Measurements from ENCODE around the gene TNFRSF21. TPM values are rescaled to one million over a fixed set of nuclear protein-coding genes. Genes with fewer than 3 reads are reported as not detected.
A peak's percentile ranks its signal among the peaks of the same experiment; 100 is the strongest.

Gene TNFRSF21
- polyA plus RNA-seq (2013, experiment 1 of 2) = 30.3 TPM
- polyA plus RNA-seq (2013, experiment 2 of 2) = 34.0 TPM

GRCh38 chr6:47309291-47310130, at the start of gene TNFRSF21:
TNFRSF21 (minus strand) TSS chr6:47309905; CDS start chr6:47309511, 394 bp downstream.
- Histone ChIP-seq H3K4me1 (ENCODE audit: insufficient read depth, low read length) (peaks cover 31% of the 10 kb centered on the region), H3K27me3 (ENCODE audit: insufficient read depth, low read length) (no peaks in the 10 kb centered on the region), H3K4me3 (ENCODE audit: low read length) (peak within 1 kb of the TSS; percentile 79), H3K9ac (ENCODE audit: low read depth, low read length) (peak within 1 kb of the TSS; percentile 92), H3K36me3 (ENCODE audit: insufficient read depth, low read length) (peaks cover 10% of the 10 kb centered on the region; the same call in 1 of the 2 replicates), H3K9me3 (ENCODE audit: insufficient read depth, low read depth, low read length) (no peaks in the 10 kb centered on the region), H3K27ac (ENCODE audit: low read depth, low read length) (peak within 1 kb of the TSS; percentile 82)
- WGBS = under 1% methylated on average over 86 of the region's 86 CpGs

GRCh38 chr6:47358440-47359225, 48.9 kb upstream of the TNFRSF21 start:
- WGBS = 45% methylated on average over 6 of the region's 6 CpGs
- Histone ChIP-seq H3K27ac (ENCODE audit: low read depth, low read length) (peak overlapping the region; percentile 59; the same call in 1 of the 2 replicates), H3K4me3 (ENCODE audit: low read length) (no peak overlapping the region), H3K36me3 (ENCODE audit: insufficient read depth, low read length) (no peaks in the 10 kb centered on the region), H3K9me3 (ENCODE audit: insufficient read depth, low read depth, low read length) (no peaks in the 10 kb centered on the region), H3K27me3 (ENCODE audit: insufficient read depth, low read length) (no peaks in the 10 kb centered on the region), H3K9ac (ENCODE audit: low read depth, low read length) (no peak overlapping the region), H3K4me1 (ENCODE audit: insufficient read depth, low read length) (peaks cover 19% of the 10 kb centered on the region)

- no peaks in the 10 kb centered on the region for H3K36me3 ChIP-seq (ENCODE audit: insufficient read depth, low read length)
- no peaks in the 10 kb centered on the region for H3K9me3 ChIP-seq (ENCODE audit: insufficient read depth, low read depth, low read length)
- no peaks in the 10 kb centered on the region for H3K27me3 ChIP-seq (ENCODE audit: insufficient read depth, low read length)
- no peak overlapping the region for H3K27ac ChIP-seq (ENCODE audit: low read depth, low read length)
- H3K4me3 ChIP-seq (ENCODE audit: low read length) = no peak overlapping the region
- WGBS = 93% methylated on average over 2 of the region's 2 CpGs
- peaks cover 17% of the 10 kb centered on the region for H3K4me1 ChIP-seq (ENCODE audit: insufficient read depth, low read length)
- no peak overlapping the region for H3K9ac ChIP-seq (ENCODE audit: low read depth, low read length)
Measured at GRCh38 chr6:47357827-47358226, 48.1 kb upstream of the TNFRSF21 start.

- Histone ChIP-seq H3K4me3 (ENCODE audit: low read length) (no peak overlapping the region), H3K27ac (ENCODE audit: low read depth, low read length) (no peak overlapping the region), H3K36me3 (ENCODE audit: insufficient read depth, low read length) (no peaks in the 10 kb centered on the region), H3K9ac (ENCODE audit: low read depth, low read length) (no peak overlapping the region), H3K4me1 (ENCODE audit: insufficient read depth, low read length) (peaks cover 17% of the 10 kb centered on the region), H3K9me3 (ENCODE audit: insufficient read depth, low read depth, low read length) (no peaks in the 10 kb centered on the region), H3K27me3 (ENCODE audit: insufficient read depth, low read length) (no peaks in the 10 kb centered on the region)
Measured at GRCh38 chr6:47355496-47355895, 45.8 kb upstream of the TNFRSF21 start.

- Histone ChIP-seq H3K4me1 (ENCODE audit: insufficient read depth, low read length) (peaks cover 10% of the 10 kb centered on the region), H3K36me3 (ENCODE audit: insufficient read depth, low read length) (no peaks in the 10 kb centered on the region), H3K9ac (ENCODE audit: low read depth, low read length) (no peak overlapping the region), H3K27ac (ENCODE audit: low read depth, low read length) (no peak overlapping the region), H3K4me3 (ENCODE audit: low read length) (no peak overlapping the region), H3K9me3 (ENCODE audit: insufficient read depth, low read depth, low read length) (no peaks in the 10 kb centered on the region), H3K27me3 (ENCODE audit: insufficient read depth, low read length) (no peaks in the 10 kb centered on the region)
- no CpG with 5 or more reads among the region's 1 CpG for WGBS
Measured at GRCh38 chr6:47353871-47354270, 44.2 kb upstream of the TNFRSF21 start.

GRCh38 chr6:47352966-47353365, 43.3 kb upstream of the TNFRSF21 start:
- no peak overlapping the region for H3K4me3 ChIP-seq (ENCODE audit: low read length)
- WGBS = 96% methylated on average over 2 of the region's 2 CpGs
- H3K27me3 ChIP-seq (ENCODE audit: insufficient read depth, low read length) = no peaks in the 10 kb centered on the region
- H3K4me1 ChIP-seq (ENCODE audit: insufficient read depth, low read length) = peaks cover 2% of the 10 kb centered on the region; the same call in 1 of the 2 replicates
- H3K9ac ChIP-seq (ENCODE audit: low read depth, low read length) = no peak overlapping the region
- H3K36me3 ChIP-seq (ENCODE audit: insufficient read depth, low read length) = no peaks in the 10 kb centered on the region
- H3K27ac ChIP-seq (ENCODE audit: low read depth, low read length) = no peak overlapping the region
- H3K9me3 ChIP-seq (ENCODE audit: insufficient read depth, low read depth, low read length) = no peaks in the 10 kb centered on the region

GRCh38 chr6:47352194-47352920, 42.7 kb upstream of the TNFRSF21 start:
- Histone ChIP-seq H3K27me3 (ENCODE audit: insufficient read depth, low read length) (no peaks in the 10 kb centered on the region), H3K9ac (ENCODE audit: low read depth, low read length) (no peak overlapping the region), H3K4me3 (ENCODE audit: low read length) (no peak overlapping the region), H3K36me3 (ENCODE audit: insufficient read depth, low read length) (no peaks in the 10 kb centered on the region), H3K4me1 (ENCODE audit: insufficient read depth, low read length) (no peaks in the 10 kb centered on the region), H3K9me3 (ENCODE audit: insufficient read depth, low read depth, low read length) (no peaks in the 10 kb centered on the region), H3K27ac (ENCODE audit: low read depth, low read length) (no peak overlapping the region)
- 86% methylated on average over 5 of the region's 5 CpGs for WGBS

- Histone ChIP-seq H3K4me3 (ENCODE audit: low read length) (no peak overlapping the region), H3K36me3 (ENCODE audit: insufficient read depth, low read length) (no peaks in the 10 kb centered on the region), H3K9ac (ENCODE audit: low read depth, low read length) (no peak overlapping the region)
Measured at GRCh38 chr6:47351621-47352020, 41.9 kb upstream of the TNFRSF21 start.

GRCh38 chr6:47349931-47350330, 40.2 kb upstream of the TNFRSF21 start:
- no peak overlapping the region for H3K27ac ChIP-seq (ENCODE audit: low read depth, low read length)
- H3K36me3 ChIP-seq (ENCODE audit: insufficient read depth, low read length) = no peaks in the 10 kb centered on the region
- H3K27me3 ChIP-seq (ENCODE audit: insufficient read depth, low read length) = no peaks in the 10 kb centered on the region
- no peak overlapping the region for H3K4me3 ChIP-seq (ENCODE audit: low read length)
- no peaks in the 10 kb centered on the region for H3K9me3 ChIP-seq (ENCODE audit: insufficient read depth, low read depth, low read length)
- no peaks in the 10 kb centered on the region for H3K4me1 ChIP-seq (ENCODE audit: insufficient read depth, low read length)
- 93% methylated on average over 2 of the region's 2 CpGs for WGBS
- H3K9ac ChIP-seq (ENCODE audit: low read depth, low read length) = no peak overlapping the region

More at GRCh38 chr6:47351621-47352020, 41.9 kb upstream of the TNFRSF21 start:
- no peaks in the 10 kb centered on the region for H3K27me3 ChIP-seq (ENCODE audit: insufficient read depth, low read length)
- H3K4me1 ChIP-seq (ENCODE audit: insufficient read depth, low read length) = no peaks in the 10 kb centered on the region
- no peaks in the 10 kb centered on the region for H3K9me3 ChIP-seq (ENCODE audit: insufficient read depth, low read depth, low read length)
- H3K27ac ChIP-seq (ENCODE audit: low read depth, low read length) = no peak overlapping the region

- 97% methylated on average over 3 of the region's 5 CpGs for WGBS
- no peaks in the 10 kb centered on the region for H3K4me1 ChIP-seq (ENCODE audit: insufficient read depth, low read length)
Measured at GRCh38 chr6:47348316-47348863, 38.7 kb upstream of the TNFRSF21 start.

More at GRCh38 chr6:47348316-47348863, 38.7 kb upstream of the TNFRSF21 start:
- Histone ChIP-seq H3K27me3 (ENCODE audit: insufficient read depth, low read length) (no peaks in the 10 kb centered on the region), H3K27ac (ENCODE audit: low read depth, low read length) (no peak overlapping the region), H3K9me3 (ENCODE audit: insufficient read depth, low read depth, low read length) (no peaks in the 10 kb centered on the region), H3K9ac (ENCODE audit: low read depth, low read length) (no peak overlapping the region), H3K36me3 (ENCODE audit: insufficient read depth, low read length) (no peaks in the 10 kb centered on the region), H3K4me3 (ENCODE audit: low read length) (no peak overlapping the region)
